Measurements from ENCODE around the gene LIPI.
"Not testable (repeated sequence)": the region's sequence is repeated elsewhere in the genome, so short reads cannot be mapped to it uniquely, and the experiment has no call there.

The LIPI gene

DNA sequence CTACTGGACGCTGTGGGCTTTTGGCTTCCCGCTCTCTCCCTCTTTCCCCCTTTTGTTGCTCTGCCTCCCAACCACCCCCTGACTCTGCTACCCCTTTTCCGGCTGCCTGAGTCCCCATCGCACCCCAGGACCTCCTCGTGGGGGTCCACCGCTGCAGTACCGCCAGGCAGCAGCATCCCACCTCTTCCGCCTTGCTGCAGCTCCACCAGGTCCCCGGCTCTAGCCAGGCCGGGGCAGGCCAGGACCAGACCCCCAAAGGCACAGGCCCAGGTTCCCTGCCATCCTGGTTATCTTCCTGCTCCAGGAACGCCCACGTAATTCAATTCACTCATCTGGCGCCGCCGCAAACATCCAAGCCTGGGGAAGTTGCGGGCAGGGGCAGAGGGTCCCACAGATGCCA is 139.8 kb downstream of the LIPI start:
- H3K9ac ChIP-seq (ENCODE audit: low read length), result no peak overlapping the region
- H3K4me3 ChIP-seq (ENCODE audit: low read length), result no peak overlapping the region
- no peaks in the 10 kb centered on the region for H3K4me1 ChIP-seq (ENCODE audit: low read length)
- H3K36me3 ChIP-seq (replicated peaks; ENCODE audit: low read depth, low read length), result no peaks in the 10 kb centered on the region
- no peaks in the 10 kb centered on the region for H3K9me3 ChIP-seq (ENCODE audit: insufficient read depth, low read length)
- H4K20me1 ChIP-seq (ENCODE audit: insufficient read depth, low read length), result no peaks in the 10 kb centered on the region
- no peak overlapping the region for H3K27ac ChIP-seq (ENCODE audit: low read length)
- H3K79me2 ChIP-seq (ENCODE audit: low read length), result no peaks in the 10 kb centered on the region
- no peak for TF ChIP-seq EZH2phosphoT487 (IDR thresholded peaks at IDR 0.05; ENCODE audit: low read depth)
- TF ChIP-seq CTCF (IDR thresholded peaks at IDR 0.05; ENCODE audit: low read depth, low read length), result no peak
- H2AFZ ChIP-seq (ENCODE audit: low read depth, low read length), result no peak overlapping the region
- no peaks in the 10 kb centered on the region for H3K27me3 ChIP-seq (ENCODE audit: low read depth, low read length)
- no peak overlapping the region for H3K4me2 ChIP-seq (ENCODE audit: low read length)

DNA sequence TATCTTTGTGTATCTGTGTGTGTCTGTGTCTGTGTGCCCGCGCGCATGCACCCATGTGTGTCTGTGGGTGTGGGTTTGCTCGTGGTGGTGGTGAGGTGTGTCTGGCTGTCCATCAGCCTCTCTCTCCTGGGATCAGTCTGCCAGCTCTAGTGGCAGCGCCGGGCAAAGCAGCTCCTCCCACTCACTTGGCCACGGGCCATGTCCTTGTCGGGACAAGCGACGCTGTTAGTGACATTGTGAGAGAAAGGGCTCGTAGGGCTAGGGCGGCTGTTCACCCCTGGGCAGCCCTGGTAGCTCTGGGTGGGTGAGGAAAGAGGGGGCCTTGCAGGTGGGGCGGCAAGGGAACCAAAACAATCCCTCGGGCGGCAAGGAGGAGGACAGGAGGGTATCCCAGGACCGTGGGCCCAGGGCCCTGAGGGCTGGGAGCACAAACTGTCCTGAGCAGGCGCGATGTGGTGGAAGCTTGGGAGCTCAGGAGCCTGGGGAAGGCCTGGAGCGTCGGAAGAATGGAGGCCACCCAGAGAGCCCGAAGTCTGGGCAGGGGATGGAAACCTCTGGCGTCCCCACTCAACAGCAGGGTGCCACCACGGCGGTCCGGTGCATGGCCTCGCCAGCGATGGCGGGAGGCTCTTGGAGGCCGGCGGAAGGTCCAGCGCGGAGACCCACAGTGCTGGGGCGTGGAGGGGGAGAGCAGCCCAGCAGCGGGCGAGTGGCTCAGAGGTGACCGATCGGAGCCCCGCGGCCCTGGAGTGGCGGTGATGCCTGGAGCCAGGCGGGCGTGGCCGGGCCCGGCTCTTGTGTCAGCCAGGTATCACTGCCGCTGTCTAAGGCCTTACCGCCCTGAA is 140.5 kb downstream of the LIPI start:
- no peak overlapping the region for H3K27ac ChIP-seq (ENCODE audit: low read length)
- TF ChIP-seq CTCF (IDR thresholded peaks at IDR 0.05; ENCODE audit: low read depth, low read length), result no peak
- no peak for TF ChIP-seq EZH2phosphoT487 (IDR thresholded peaks at IDR 0.05; ENCODE audit: low read depth)
- no peaks in the 10 kb centered on the region for H3K9me3 ChIP-seq (ENCODE audit: insufficient read depth, low read length)
- no peaks in the 10 kb centered on the region for H4K20me1 ChIP-seq (ENCODE audit: insufficient read depth, low read length)
- no peaks in the 10 kb centered on the region for H3K36me3 ChIP-seq (replicated peaks; ENCODE audit: low read depth, low read length)
- H3K4me2 ChIP-seq (ENCODE audit: low read length), result no peak overlapping the region
- no peak overlapping the region for H2AFZ ChIP-seq (ENCODE audit: low read depth, low read length)
- no peaks in the 10 kb centered on the region for H3K27me3 ChIP-seq (ENCODE audit: low read depth, low read length)
- no peaks in the 10 kb centered on the region for H3K79me2 ChIP-seq (ENCODE audit: low read length)
- no peak overlapping the region for H3K9ac ChIP-seq (ENCODE audit: low read length)
- no peaks in the 10 kb centered on the region for H3K4me1 ChIP-seq (ENCODE audit: low read length)
- H3K4me3 ChIP-seq (ENCODE audit: low read length), result no peak overlapping the region

DNA sequence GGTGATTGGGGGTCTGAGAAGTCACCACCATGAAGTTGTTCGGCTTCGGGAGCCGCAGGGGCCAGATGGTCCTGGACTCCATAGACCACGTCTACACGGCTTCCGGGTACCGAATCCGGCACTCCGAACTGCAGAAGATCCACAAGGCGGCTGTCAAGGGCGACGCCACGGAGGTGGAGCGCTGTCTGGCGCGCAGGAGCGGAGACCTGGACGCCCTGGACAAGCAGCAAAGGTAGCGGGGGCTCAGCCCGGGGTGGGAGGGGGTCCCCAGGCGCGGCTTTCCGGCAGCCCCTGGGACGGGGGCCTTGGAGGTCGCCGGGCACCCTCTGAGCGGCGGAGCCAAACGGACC is 146.5 kb downstream of the LIPI start:
- Histone ChIP-seq H2AFZ (ENCODE audit: low read depth, low read length) (no peak overlapping the region), H3K4me3 (ENCODE audit: low read length) (no peak overlapping the region), H3K9ac (ENCODE audit: low read length) (no peak overlapping the region)

DNA sequence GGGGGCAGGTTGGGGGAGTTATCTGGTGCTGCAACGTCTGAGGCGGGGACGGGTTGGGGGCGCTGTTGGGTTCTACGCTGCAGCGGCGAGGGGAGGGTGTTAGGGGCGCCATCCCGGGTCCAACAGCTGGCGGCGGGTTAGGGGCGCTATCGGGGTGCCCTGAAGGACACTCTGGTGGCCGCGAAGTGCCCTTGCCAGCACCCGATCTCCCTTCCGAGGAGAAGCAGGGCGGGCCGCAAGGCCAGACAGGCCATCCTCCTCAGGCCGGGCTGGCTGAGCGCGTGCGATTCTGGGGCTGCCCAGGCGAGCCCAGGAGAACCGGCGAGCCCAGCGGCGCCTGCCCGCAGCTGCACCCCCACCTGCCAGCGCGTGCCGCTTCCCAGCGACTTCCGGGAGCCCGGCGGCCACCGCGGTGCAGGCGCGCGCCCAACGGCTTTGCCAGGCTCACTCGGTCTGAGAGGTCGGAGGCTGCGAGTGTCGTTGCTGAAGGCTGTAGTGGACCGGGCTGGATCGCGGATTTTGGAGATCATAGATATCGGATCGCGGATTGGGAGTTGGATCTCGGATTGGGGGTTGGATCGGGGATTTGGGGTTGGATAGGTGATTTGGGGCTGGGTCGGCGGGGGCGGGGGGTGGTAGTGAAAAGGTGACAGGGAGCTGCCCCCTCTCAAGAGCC is 147.0 kb downstream of the LIPI start:
- not testable (repeated sequence) for H3K79me2 ChIP-seq (ENCODE audit: low read length); H3K4me1 ChIP-seq (ENCODE audit: low read length); H3K27ac ChIP-seq (ENCODE audit: low read length); H4K20me1 ChIP-seq (ENCODE audit: insufficient read depth, low read length); H3K27me3 ChIP-seq (ENCODE audit: low read depth, low read length); H3K9me3 ChIP-seq (ENCODE audit: insufficient read depth, low read length); H2AFZ ChIP-seq (ENCODE audit: low read depth, low read length); H3K9ac ChIP-seq (ENCODE audit: low read length); H3K36me3 ChIP-seq (replicated peaks; ENCODE audit: low read depth, low read length); H3K4me3 ChIP-seq (ENCODE audit: low read length); H3K4me2 ChIP-seq (ENCODE audit: low read length)

More for the DNA sequence above, 146.5 kb downstream of the LIPI start:
- Histone ChIP-seq H3K27me3 (ENCODE audit: low read depth, low read length) (no peaks in the 10 kb centered on the region), H3K4me1 (ENCODE audit: low read length) (no peaks in the 10 kb centered on the region), H4K20me1 (ENCODE audit: insufficient read depth, low read length) (no peaks in the 10 kb centered on the region), H3K36me3 (replicated peaks; ENCODE audit: low read depth, low read length) (no peaks in the 10 kb centered on the region), H3K79me2 (ENCODE audit: low read length) (no peaks in the 10 kb centered on the region), H3K27ac (ENCODE audit: low read length) (no peak overlapping the region), H3K4me2 (ENCODE audit: low read length) (no peak overlapping the region), H3K9me3 (ENCODE audit: insufficient read depth, low read length) (no peaks in the 10 kb centered on the region)
- TF ChIP-seq EZH2phosphoT487 (IDR thresholded peaks at IDR 0.05; ENCODE audit: low read depth) (no peak), CTCF (IDR thresholded peaks at IDR 0.05; ENCODE audit: low read depth, low read length) (no peak)

- H2AFZ ChIP-seq (ENCODE audit: low read depth, low read length); H3K4me2 ChIP-seq (ENCODE audit: low read length); H3K36me3 ChIP-seq (replicated peaks; ENCODE audit: low read depth, low read length); H3K27me3 ChIP-seq (ENCODE audit: low read depth, low read length); H3K27ac ChIP-seq (ENCODE audit: low read length); H4K20me1 ChIP-seq (ENCODE audit: insufficient read depth, low read length); H3K9me3 ChIP-seq (ENCODE audit: insufficient read depth, low read length); H3K79me2 ChIP-seq (ENCODE audit: low read length); H3K9ac ChIP-seq (ENCODE audit: low read length); H3K4me1 ChIP-seq (ENCODE audit: low read length); H3K4me3 ChIP-seq (ENCODE audit: low read length): not testable (repeated sequence)
Observed at GRCh38 chr21:14062684-14063083, 148.1 kb downstream of the LIPI start.

GRCh38 chr21:14061820-14062219 is 148.9 kb downstream of the LIPI start:
- H2AFZ ChIP-seq (ENCODE audit: low read depth, low read length); H3K9me3 ChIP-seq (ENCODE audit: insufficient read depth, low read length); H4K20me1 ChIP-seq (ENCODE audit: insufficient read depth, low read length); H3K36me3 ChIP-seq (replicated peaks; ENCODE audit: low read depth, low read length); H3K4me1 ChIP-seq (ENCODE audit: low read length); H3K9ac ChIP-seq (ENCODE audit: low read length); H3K4me3 ChIP-seq (ENCODE audit: low read length); H3K4me2 ChIP-seq (ENCODE audit: low read length); H3K27me3 ChIP-seq (ENCODE audit: low read depth, low read length); H3K27ac ChIP-seq (ENCODE audit: low read length); H3K79me2 ChIP-seq (ENCODE audit: low read length): not testable (repeated sequence)

DNA sequence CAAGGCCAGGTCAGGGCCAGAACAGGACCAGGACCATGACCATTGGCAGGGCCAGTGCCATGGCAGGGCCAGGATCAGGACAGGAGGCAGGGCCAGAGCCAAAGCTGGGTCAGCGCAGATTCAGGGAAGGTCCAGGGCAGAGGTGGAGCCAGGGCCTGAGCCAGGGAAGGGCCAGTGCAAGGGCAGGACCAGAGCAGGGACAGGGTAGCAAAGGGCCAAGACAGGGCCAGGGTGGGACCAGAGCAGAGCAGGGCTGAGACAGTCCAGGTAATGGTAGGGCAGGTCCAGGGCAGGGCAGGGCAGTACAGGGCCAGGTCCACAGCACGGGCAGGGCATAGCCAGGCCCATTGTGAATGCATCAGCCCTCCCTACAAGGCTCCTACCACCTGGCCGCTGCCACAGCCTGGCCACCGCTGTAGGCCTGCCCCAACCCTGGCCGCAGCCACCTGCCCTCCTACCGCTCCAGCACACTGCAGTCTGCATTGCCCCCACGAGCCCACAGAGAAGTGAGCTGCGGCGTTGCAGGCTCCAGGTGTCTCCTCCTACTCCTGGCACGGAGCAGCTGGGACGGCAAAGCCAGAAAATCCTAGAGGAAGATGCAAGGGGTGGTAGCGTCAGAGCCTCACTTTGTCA is 151.6 kb downstream of the LIPI start:
- H3K4me1 ChIP-seq (ENCODE audit: low read length); H3K27me3 ChIP-seq (ENCODE audit: low read depth, low read length); H2AFZ ChIP-seq (ENCODE audit: low read depth, low read length); H3K9me3 ChIP-seq (ENCODE audit: insufficient read depth, low read length); H3K27ac ChIP-seq (ENCODE audit: low read length); H4K20me1 ChIP-seq (ENCODE audit: insufficient read depth, low read length); H3K4me3 ChIP-seq (ENCODE audit: low read length); H3K4me2 ChIP-seq (ENCODE audit: low read length); H3K9ac ChIP-seq (ENCODE audit: low read length); H3K36me3 ChIP-seq (replicated peaks; ENCODE audit: low read depth, low read length): not testable (repeated sequence)
- peaks cover 22% of the 10 kb centered on the region for H3K79me2 ChIP-seq (ENCODE audit: low read length)

Data from OCI-LY3 (cell line).